Neural cell (in vitro differentiated cells): ENCODE measurements around the gene STYXL2.

Experiments used
- CTCF ChIP-seq: fragments of 450-650 bp; IDR thresholded peaks from 2 replicates; pipeline ENCODE4 v1.5.1; 2014; ENCODE audit warnings: antibody characterized with exemption, mild to moderate bottlenecking, moderate library complexity; ENCODE audit not compliant: poor library complexity, severe bottlenecking
- EP300 ChIP-seq: fragments of 450-650 bp; conservative IDR thresholded peaks from 2 replicates; pipeline ENCODE4 v1.6.1; 2014; ENCODE audit warnings: antibody characterized with exemption, mild to moderate bottlenecking, moderate library complexity; ENCODE audit not compliant: poor library complexity, severe bottlenecking
- EZH2 ChIP-seq: fragments of 200-600, 300-800 bp; shearing (Covaris generic), sonication (generic); IDR thresholded peaks from 2 replicates; pipeline ENCODE4 v1.6.1; 2014; ENCODE audit warnings: antibody characterized with exemption, low read length, borderline replicate concordance, mild to moderate bottlenecking; ENCODE audit not compliant: insufficient read depth, poor library complexity, severe bottlenecking
- MXI1 ChIP-seq: fragments of 450-650 bp; conservative IDR thresholded peaks from 2 replicates; pipeline ENCODE4 v1.6.1; 2014; ENCODE audit warnings: antibody characterized with exemption, mild to moderate bottlenecking; ENCODE audit not compliant: poor library complexity, severe bottlenecking
- POLR2AphosphoS5 ChIP-seq: IDR thresholded peaks from 2 replicates; pipeline ENCODE4 v1.6.1; 2012
- RAD21 ChIP-seq: fragments of 450-650 bp; conservative IDR thresholded peaks from 2 replicates; pipeline ENCODE4 v1.6.1; 2014; ENCODE audit warnings: antibody characterized with exemption, mild to moderate bottlenecking, moderate library complexity
- REST ChIP-seq: IDR thresholded peaks from 2 replicates; pipeline ENCODE4 v1.6.1; 2012; ENCODE audit warnings: borderline replicate concordance
- TAF1 ChIP-seq: IDR thresholded peaks from 2 replicates; pipeline ENCODE4 v1.6.1; 2012; ENCODE audit warnings: low read depth

- TF ChIP-seq EP300 (no peak), CTCF (no peak), RAD21 (no peak), EZH2 (no peak), POLR2AphosphoS5 (no peak), TAF1 (no peak), REST (no peak), MXI1 (no peak)
Observed at GRCh38 chr1:167130829-167131510, 37.1 kb downstream of the STYXL2 start.
